GM18858 (cell line): ENCODE data around the gene HGFAC.
"Not testable (repeated sequence)": the region's sequence is repeated elsewhere in the genome, so short reads cannot be mapped to it uniquely, and the experiment has no call there.

Source experiments
- ATAC-seq: cut with Tn5 transposase; IDR thresholded peaks from one replicate; pipeline ENCODE4 v1.9.1; 2021; ENCODE audit not compliant: unreplicated experiment

The HGFAC gene

DNA sequence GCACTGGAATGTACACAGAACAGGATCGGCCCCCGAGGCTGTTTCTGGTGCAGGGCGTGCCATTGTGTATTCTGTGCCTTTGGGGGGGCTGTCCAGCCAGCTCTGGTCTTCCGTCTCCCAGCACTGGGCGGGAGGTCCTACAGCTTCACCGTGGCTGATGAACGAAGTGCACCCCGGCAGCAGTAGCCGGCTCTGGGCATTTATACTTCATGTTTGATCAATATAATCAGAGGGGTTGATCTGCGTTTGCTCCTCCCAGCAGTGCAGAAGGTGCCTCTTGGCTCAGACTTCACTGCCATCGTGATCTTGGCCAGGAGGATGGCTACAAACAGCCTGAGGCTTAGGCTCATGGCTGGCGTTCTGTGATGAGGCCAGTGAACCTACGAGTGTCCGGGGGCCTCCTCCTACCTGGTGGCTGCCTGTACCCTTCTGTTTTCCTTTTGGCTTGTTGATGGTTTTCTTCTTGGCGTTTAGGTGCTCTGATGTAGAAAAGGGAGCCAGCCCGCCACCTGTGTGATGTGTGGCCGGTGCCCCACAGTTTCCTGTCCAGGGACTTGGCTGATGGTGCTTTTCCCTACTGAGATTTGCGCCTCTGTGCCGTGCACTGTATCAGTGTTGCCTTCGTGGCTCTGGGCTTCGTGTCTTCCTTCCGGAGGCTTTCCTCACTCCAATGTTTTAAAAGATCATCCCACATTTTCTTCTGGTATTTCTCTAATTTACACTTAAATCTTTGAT lies 31.2 kb upstream of the HGFAC start:
- no peak for ATAC-seq

DNA sequence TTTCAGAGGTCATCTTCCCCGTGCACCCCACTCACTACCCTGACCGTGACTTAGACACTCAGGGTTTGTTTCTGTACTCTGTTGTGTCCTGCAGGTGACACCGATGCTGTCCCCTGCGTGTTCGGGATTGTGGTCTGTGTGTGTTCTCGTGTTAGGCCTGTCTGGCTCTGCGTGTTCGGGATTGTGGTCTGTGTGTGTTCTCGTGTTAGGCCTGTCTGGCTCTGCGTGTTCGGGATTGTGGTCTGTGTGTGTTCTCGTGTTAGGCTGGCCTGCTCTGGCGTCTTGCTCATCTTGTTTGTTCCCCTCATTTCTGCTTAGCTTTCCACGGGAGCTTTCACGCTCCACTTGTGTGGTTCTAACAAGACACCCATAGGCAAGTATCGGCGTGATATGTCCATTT lies 30.6 kb upstream of the HGFAC start:
- not testable (repeated sequence) for ATAC-seq

DNA sequence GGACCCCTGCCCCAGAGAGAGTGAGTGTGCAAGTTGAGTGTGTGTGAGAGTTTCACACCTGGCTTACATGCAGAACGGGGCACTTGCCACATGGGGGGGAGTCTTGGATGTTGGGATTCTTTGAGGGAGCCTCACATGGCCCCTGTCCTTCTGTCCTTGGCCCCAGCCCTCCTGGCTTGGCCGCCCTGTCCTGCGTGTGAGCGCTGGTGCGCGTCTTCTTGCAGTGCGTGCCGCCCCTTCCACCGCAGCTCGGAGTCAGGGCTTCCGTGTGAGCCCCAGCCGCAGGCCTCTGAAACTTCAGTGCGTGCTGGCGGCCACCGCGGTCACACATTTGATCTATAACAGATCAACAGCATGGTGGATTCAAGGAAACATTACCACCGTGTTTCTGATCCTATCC lies 30.1 kb upstream of the HGFAC start:
- ATAC-seq = no peak

DNA sequence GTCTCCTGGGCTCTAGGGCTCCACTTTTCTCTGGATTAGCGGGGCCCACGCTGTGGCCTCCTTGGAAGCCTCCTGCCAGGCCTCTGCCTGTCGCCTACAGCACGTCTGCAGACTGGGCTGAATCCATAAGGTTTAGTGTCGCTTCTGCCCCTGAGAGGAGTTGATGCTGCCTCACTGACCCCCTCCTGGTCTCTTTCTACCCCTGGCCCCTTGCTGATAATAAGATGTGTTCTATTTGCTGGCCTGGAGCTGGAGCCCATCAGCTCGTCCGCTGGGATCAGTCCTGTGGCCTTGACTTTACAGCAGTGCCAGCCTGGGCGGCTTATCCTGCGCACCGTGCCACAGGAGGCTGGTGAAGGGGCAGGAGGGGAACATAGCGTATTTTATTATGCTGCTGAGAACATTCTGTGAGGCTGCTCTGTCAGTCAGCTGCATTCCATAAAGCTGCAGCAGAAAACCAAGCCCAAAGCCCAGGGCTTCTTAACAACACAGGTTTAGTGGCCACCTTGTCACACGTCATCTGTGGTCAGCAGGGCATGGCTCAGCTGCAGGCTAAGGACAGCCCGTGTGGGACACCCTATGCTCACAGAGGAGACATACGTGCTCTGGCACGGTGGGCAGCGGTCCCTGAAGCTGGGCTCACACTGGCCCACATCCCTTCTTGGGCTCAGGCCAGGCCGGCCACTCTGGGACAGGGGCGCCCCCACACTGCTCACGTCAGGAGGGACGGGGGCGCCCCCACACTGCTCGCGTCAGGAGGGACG lies 29.3 kb upstream of the HGFAC start:
- ATAC-seq = no peak

DNA sequence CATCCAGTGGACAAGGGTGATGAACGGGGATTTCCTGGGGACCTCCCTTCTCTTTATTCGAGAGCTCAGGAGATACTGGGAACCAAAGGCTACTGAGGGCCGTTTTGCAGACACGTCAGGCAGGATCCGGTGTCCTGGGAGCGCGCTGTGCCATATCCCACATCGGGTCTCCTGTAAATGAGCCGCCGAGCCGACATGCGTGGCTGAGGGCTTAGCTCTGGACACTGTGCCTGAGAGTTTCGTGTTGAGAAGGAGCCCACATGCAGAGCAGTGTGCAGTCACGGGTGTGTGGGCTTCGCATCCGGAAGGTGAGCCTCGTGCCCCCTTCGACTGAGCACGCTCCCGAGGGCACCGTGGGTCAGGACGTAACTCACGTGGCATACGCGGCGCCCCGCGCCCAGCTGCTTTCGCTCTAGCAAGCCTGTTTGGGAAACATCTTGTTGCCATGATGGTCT lies 28.5 kb upstream of the HGFAC start:
- ATAC-seq = no peak

DNA sequence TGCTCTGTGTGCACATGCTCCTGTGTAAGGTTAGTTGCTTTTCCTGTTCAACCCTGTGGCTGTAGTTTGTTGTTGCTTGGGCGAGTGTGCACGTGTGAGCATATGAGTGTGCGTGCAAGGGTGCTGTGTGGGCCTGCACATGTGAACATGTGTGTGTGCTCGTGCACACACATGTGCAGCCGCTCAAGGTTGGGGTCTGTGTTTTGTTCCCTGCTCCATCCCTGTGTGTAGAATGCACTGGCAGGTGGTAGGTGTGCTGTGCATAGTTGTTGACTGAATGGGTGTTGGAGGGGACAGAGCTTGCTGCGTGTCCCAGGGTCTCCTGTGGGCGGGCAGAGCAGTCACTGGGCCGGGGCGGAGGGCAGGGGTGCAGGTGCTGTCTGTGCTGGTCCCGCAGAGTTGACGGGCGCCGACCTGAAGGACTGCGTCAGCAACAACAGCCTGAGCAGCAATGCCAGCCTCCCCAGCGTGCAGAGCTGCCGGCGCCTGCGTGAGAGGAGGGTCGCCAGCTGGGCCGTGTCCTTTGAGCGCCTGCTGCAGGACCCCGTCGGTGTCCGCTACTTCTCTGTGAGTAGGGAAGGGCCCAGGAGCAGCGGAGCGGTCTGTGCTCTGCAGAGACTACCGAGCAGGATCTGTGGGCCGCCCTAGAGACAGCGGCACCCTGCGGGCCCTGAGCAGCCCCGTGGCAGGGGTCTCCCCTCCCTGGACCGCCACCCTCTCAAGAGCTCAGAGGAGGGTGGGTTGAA lies 27.9 kb upstream of the HGFAC start:
- ATAC-seq = no peak

DNA sequence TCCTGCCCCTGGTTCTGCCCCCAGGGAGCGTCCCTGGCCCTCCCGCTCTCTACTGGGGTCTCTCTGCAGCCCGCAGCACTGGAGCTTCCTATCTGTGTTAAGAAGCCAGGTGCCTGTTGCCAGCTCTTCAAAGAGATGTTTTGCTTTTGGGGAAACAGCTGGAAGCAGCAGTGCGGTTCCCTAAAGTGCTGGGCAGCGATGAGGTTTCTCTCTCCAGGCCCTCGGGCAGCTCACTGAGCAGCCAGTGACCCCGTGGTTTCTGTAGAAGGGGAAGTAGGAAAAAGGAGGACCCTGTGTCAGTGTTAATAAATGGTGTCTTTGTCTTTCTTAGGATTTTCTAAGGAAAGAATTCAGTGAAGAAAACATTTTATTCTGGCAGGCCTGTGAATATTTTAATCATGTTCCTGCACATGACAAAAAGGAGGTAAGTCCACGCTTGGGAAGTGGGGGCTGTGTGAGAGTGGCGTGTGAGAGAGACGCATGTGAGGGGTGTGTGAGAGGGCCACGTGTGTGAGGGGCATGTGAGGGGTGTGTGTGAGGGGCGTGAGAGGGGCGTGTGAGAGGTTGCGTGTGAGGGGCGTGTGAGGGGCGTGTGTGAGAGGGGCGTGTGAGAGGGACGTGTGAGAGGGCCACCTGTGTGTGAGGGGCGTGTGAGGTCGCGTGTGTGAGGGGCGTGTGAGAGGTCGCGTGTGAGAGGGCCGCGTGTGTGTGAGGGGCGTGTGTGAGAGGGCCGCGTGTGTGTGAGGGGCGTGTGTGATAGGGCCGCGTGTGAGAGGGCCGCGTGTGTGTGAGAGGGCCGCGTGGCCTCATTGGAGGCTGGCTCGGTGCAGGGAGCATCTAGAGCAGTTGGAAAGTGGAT lies 27.1 kb upstream of the HGFAC start:
- no peak for ATAC-seq

DNA sequence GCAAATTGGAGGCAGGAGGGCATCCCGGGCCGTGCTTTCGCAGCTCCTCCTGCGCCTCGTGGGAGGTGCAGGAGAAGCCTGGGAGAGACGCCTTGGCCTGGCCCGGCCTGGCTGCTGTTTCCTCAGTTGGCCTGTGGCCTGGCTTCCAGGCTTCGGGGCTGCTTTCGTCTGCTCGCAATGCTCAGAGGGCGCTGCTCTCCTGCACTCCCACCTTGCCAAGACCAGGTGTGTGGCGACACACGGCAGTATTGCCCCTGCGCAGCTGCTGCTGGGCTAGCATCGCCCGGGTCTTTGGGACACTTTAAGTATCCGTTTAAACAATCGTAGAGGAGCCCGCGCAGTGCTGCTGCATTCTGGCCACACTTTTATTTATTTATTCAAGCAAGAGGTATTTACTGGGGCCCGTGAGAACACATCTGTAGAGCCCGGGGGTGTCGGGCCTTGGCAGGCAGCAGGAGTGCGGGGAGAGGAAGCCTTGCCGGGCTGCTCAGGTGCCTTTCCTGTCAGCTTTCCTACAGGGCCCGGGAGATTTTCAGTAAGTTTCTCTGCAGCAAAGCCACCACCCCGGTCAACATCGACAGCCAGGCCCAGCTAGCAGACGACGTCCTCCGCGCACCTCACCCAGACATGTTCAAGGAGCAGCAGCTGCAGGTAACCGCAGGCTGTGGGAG lies 26.2 kb upstream of the HGFAC start:
- no peak for ATAC-seq

DNA sequence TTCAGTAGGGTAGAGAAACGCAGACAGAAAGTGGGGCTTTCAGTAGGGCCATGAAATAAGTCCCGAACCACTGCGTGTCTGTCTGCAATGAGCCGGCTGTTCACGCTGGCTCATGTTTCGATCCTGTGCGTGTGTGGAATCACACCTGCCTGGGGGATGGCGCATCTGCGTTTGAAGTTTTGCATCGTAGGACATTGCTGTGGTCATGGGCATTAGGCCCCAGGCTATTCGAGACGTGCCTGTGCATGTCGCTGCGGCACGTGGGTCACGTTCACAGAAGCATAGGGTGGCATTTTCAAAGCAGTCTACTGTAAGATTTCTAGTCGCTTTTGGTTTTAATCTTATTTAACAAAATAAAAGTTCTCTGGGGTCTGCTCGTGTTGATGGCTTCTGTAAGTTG lies 25.5 kb upstream of the HGFAC start:
- no peak for ATAC-seq

DNA sequence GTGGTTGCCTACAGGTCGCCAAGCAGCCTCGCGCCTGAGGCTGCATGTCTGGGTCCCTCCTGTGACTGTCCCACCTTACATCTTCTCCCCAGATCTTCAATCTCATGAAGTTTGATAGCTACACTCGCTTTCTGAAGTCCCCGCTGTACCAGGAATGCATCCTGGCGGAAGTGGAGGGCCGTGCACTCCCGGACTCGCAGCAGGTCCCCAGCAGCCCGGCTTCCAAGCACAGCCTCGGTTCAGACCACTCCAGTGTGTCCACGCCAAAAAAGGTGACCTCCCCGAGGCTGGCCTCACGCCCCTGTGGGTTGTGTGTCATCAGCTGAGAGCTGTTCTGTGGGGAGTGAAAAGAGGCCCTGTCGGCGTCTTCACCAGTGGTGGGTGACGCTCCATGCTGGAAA lies 24.9 kb upstream of the HGFAC start:
- no peak for ATAC-seq

DNA sequence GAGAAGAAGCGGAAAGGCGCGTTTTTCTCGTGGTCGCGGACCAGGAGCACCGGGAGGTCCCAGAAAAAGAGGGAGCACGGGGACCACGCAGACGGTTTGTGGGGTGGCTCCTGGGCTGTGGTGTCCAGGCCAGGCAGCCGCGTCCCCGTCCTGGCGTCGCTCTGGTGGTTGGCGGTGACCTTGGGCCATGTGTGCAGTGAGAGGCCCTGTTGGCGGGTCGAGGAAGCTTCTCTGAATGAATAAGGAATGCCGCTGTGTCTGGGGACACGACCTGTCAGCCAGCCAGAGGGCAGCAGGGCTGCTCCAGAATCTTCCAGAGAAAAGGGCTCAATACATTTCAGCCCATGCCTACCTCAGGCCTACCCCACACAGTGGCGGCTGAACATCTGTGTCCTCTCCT lies 24.3 kb upstream of the HGFAC start:
- ATAC-seq = no peak

DNA sequence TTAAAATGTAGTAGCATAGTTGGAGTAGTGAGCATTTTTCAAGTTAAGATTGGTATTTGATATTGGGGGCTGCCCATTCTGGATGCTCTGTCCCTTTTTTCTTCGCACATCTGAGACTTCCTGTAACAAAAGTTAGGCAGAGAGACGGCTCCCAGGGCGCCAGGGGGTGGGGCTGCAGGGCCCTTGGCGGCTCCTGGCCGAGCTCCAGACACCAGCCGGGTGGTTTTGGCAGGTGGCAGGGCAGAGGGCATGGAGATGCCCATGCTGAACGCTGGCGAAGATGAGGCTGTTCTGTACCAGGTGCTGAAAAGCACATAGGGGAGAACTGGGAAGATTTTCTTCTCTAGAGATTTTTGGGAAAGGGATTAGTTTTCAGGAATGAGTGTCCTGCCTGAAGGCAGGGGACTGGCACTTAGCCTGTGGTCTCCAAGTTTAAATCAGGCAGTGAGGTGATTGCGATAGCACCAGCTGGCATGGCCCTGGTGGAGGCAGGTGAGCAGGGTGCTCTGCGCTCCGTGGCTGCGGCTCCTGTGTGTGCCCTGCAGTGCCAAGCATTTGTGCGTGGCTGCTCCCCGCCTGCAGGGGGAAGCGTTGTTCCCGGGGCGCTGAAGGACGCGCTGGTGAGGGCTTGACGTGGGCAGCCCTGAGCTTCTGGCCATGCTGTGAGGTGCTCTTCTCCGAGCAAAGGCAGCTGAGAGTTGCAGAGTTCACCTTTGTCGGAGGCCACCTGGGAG lies 23.6 kb upstream of the HGFAC start:
- no peak for ATAC-seq

DNA sequence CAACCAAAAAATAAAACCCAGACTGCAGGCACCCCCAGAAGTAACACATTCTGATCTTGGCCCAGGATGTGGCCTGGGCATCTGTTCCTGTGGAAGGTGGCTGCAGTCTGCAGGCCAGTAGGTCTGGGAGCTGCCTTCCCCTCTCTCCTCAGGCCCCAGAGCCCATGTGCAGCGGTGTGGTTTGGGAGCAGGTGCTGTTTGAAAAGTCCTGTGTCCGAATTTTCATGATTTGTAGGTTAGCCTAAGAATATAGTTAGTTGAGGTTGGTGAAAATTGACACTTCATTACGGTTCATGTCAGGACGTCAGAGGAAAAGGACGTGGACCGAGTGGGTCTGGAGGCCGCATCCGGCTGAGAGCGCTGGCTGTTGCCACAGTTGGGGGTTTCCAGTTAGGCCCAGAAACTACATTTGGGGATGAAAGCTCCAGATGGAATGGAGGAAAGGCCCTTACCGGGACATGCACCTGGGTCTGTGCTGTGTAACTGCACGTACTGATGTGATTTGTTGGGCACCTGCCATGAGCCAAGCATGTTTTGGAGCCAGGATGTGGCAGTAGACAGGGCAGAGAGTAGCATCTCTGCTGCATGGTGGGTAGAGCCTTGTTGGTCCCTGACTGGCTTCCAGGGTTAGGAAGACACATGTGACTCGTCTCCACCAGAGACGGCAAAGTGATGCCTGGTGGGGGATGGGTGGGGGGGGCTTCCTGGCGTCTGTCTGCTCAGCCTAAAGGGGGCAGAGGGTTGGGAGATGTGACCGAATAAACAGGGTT lies 21.7 kb upstream of the HGFAC start:
- ATAC-seq = no peak

DNA sequence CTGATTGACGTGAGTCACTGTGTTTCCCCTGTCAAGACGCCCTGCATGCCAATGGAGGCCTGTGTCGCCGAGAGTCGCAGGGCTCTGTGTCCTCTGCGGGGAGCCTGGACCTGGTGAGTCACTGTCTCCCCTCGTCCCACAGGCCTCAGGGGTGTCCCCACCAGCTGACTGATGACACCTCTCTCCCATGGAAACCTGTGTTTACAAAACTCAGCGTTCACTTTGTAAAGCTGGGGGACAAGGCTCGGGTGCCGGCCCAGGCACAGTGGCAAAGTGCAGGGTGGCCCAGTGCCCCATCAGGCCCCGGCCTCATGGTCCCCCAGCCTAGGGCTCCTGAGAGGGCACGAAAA lies 21.2 kb upstream of the HGFAC start:
- no peak for ATAC-seq

DNA sequence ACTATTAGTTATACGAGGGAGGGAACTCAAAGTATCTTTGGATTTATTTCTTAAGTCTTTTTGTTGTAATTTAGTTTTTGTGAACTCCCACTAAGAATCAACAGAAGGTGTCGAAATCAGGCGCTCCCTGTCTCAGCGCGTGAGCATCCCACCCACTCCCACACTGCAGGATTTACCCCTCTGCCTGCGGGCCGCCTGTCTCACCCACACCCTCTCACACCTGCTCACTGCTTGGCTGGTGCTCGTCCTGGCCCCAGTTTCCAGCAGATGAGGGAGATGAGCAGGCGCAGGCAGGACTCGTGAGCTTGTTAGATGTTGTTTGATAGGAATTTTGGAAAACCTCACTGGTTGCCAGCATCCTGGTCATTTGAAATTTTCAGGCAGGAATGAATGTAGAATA lies 20.8 kb upstream of the HGFAC start:
- ATAC-seq = no peak

DNA sequence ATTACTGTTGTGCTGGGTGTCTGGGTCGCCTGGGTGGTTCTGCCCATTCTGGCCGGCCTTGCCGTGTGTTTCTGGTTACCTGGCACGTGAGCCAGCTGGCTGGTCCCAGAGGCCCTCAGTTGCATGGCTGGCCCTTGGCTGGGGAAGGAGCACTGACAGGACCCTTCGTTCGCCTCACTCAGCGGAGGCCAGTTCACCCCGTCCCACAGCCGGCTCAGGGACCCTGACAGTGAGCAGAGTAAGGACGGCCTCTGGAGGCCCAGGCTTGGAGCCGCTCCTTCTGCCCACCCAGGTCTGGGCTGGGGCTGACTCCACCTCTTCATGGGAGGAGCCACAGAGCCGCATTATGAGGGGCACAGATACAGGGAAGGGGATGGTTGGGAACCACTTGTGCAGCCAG lies 20.3 kb upstream of the HGFAC start:
- no peak for ATAC-seq

DNA sequence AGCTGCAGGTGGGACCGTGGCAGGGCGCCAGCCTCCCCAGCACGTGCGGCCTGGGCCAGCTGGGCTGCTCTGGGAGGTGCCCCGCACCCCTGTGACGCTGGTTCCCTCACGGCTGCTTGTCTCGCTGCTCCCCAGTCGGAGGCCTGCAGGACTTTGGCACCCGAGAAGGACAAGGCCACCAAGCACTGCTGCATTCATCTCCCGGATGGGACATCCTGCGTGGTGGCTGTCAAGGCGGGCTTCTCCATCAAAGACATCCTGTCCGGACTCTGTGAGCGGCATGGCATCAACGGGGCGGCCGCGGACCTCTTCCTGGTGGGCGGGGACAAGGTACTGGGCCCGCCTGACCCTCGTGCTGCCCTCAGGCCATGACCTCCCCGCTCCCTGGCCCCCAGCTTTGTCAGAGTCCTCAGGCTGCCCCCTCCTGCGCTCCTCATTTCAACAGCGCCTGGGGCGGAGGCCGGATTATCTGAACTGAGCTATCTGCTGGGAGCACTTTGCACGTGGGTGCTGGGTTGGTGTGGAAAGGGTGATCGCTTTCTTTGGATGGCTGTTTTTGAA lies 19.4 kb upstream of the HGFAC start:
- ATAC-seq = no peak

DNA sequence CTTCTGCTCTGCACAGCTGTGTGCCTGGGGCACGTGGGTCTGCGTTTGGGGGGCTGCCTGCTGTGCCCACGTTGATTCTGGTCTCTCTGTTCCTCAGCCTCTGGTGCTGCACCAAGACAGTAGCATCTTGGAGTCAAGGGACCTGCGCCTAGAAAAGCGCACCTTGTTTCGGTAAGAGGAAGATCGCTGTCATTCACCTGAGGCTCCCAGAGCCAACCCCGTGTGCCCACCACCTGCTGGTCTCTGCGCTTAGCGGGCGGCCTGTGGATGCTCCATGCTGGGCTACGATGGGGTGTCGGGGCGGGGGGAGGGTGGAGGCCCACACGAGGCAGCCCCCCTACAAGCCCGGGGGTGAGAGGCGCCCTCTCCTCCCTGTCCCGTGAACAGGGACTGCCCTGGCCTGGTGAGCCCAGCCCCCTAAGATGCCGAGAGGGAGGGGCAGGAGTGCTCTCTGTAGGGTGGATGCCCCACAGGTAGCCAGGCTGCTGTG lies 18.9 kb upstream of the HGFAC start:
- ATAC-seq = no peak

DNA sequence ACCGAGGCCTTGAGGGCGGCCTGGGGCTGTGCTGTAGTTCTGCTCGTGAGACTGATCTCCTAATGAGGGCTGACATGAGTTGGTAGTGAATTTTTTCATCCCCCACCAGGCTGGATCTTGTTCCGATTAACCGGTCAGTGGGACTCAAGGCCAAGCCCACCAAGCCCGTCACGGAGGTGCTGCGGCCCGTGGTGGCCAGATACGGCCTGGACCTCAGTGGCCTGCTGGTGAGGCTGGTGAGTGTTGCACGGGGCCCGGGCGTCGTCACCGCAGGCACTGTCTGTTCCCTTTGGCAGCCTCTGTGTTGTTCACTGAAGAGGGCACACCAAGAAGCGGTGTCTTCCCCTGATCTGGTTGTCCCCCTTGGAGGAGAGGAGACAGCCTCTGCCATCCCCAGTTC lies 18.4 kb upstream of the HGFAC start:
- no peak for ATAC-seq
